GM21381 (cell line): Measurements from ENCODE around the gene GPR26.
"Not testable (repeated sequence)": the region's sequence is repeated elsewhere in the genome, so short reads cannot be mapped to it uniquely, and the experiment has no call there.

Experiments
- ATAC-seq: cut with Tn5 transposase; IDR thresholded peaks from one replicate; pipeline ENCODE4 v1.9.1; 2021; ENCODE audit warnings: mild to moderate bottlenecking, moderate library complexity; ENCODE audit not compliant: unreplicated experiment

GPR26 gene

DNA sequence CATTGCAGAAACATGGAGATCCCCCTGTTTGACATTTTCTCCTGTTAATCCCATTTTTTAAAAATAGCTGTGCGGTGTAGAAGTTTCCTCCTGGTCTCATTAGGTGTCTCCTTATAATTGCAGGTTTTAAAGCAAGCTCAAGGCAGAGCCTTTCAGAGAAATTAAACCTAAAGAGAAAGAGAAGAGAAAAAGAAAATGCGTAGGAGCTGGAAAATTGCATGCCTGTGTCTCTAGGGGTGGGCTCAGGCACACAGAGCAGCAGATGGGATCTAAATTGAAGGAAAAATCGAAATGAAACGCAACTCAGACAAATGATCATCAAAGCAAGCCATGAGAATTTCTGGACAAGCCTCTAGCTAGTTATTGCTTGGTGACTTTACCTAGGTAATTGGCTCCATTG, 40.1 kb downstream of the GPR26 start:
- ATAC-seq, result no peak

- no peak for ATAC-seq
Measured at GRCh38 chr10:123715546-123715945, 49.4 kb downstream of the GPR26 start.

GRCh38 chr10:123717336-123717735, 51.2 kb downstream of the GPR26 start:
- ATAC-seq, result no peak

- ATAC-seq, result no peak
Measured at GRCh38 chr10:123718544-123719060, 52.4 kb downstream of the GPR26 start.

DNA sequence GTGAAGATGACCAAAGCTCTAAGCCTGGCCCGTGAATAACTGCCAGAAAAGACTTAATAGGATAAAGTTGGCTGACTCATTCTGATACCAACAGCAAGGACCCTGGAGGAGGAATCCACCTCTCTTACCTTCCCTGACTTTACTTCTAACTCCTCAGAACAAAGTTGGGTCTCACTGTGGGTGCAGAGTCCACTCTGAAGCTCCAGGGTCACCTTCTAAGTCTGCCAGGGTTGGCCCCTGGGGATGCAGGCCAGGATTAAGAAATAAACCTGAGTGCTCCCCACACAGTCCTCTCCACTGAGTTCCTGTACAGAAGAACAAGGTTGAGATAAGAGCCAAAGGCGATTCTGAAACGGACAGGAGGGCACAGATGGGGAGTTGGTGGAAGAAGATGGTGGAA, 54.4 kb downstream of the GPR26 start:
- ATAC-seq, result no peak

- no peak for ATAC-seq
Measured at GRCh38 chr10:123721441-123722049, 55.4 kb downstream of the GPR26 start.

- no peak for ATAC-seq
Measured at GRCh38 chr10:123722351-123722750, 56.2 kb downstream of the GPR26 start.

DNA sequence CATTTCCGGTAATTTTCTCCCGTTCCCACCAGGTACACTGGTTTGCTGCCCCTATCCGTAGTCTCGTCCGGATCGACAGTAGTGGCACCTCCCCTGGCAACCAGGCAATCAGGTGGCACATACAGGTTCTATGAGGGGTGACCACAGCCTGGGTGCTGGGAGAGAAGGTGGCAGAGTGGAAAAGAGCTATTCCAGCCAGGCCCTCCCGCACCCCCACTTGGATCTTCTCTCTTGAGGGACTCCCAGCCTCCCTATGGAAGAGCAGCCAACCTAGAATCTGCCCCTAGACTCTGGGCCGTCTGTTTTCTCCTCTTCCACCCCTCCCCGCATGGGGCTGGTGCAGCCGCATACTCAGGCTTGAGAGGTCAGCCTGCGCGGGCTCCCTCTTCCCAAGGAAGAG, 58.6 kb downstream of the GPR26 start:
- no peak for ATAC-seq

- ATAC-seq, result no peak
Measured at GRCh38 chr10:123726381-123726780, 60.2 kb downstream of the GPR26 start.

GRCh38 chr10:123726836-123727235, 60.7 kb downstream of the GPR26 start:
- ATAC-seq, result no peak

DNA sequence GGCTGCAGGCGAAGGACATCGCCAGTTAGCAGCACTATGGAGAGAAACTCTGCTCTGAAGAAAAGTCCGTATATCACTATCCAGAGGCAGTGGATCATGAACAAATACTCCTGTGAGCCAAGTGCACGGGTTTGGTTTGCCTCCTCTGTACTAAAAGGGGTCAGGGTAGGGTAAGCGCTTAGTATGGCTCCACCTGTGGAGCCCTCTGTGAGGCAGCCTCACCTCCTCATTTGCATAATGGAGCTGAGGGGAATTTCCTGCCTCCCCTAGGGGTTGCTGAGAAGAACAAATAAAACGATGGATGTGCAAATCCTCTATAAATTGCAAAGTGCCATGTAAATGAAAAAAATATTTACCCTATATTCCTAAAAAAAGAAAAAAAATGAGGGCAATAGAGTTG, 63.4 kb downstream of the GPR26 start:
- ATAC-seq, result no peak

DNA sequence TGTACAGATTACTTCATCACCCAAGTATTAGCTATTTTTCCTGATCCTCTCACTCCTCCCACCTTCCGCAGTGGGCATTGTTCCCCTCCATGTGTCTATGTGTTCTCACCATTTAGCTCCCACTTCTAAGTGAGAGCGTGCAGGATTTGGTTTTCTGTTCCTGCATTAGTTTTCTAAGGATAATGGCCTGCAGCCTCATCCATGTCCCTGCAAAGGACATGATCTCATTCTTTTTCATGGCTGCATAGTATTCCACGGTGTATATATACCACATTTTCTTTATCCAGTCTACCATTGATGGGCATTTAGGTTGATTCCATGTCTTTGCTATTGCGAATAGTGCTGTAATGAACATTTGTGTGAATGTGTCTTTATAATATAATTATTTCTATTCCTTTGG, 70.8 kb downstream of the GPR26 start:
- ATAC-seq, result not testable (repeated sequence)

DNA sequence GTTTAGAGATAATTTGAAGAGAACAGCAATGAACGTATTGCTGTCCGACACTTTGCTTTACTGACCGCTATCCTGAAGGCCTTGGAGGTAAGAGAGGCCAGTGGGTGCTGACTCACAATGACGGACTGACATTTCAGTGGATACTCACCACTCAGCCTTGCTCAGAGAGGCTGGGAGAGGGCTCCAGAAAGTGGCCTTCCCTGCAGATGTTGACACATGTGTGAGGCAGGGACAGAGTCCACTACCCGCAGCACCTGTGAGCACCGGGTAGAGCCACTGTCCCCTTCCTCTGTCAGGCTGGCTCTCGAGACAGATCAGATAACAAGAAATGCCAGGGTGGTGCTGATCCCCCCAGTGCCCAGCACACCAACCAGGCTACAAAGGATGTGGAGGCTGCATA, 75.0 kb downstream of the GPR26 start:
- ATAC-seq, result no peak

GRCh38 chr10:123741711-123742110, 75.6 kb downstream of the GPR26 start:
- ATAC-seq, result no peak

- no peak for ATAC-seq
Measured at GRCh38 chr10:123742751-123743440, 76.7 kb downstream of the GPR26 start.

- no peak for ATAC-seq
Measured at GRCh38 chr10:123743441-123744223, 77.5 kb downstream of the GPR26 start.

DNA sequence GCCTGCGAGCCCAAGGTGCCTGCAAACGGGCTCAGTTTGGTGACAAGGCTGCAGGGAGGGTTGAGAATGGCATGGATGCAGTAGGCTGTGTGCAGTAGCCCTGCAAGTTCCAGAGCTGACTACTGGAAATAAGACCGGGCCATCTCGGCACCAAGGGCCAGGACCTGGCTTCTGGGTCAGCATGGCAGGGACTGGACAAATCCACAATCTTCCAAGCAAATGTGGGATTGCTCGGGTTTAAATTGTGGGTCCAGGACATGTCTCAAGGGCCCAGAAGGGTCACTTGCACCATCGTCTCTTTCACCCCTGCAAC, 78.0 kb downstream of the GPR26 start:
- ATAC-seq, result no peak
